ENCODE data around the gene FCN2. TPM values are rescaled to one million over a fixed set of nuclear protein-coding genes. Genes with fewer than 3 reads are reported as not detected.

Gene FCN2
- polyA plus RNA-seq, 2 of the 4 experiments (the other 2 are of a cell fraction), result not detected

GRCh38 chr9:134883040-134883782, 2.6 kb downstream of the FCN2 start (continued):
- TF ChIP-seq ATOH8 (CRISPR knock-in tag; IDR thresholded peaks at IDR 0.05; ENCODE audit: low read depth), result no peak

GRCh38 chr9:134884492-134884891, 3.9 kb downstream of the FCN2 start:
- H3K27ac ChIP-seq, result no peak overlapping the region

GRCh38 chr9:134885001-134885678, 4.5 kb downstream of the FCN2 start:
- DNase-seq (ENCODE audit: low read depth in 1 of 2, low spot score in 1 of 2) (no peak), FAIRE-seq (no peak), ATAC-seq (no peak)
- Histone ChIP-seq H3K4me3 (no peak overlapping the region), H3K9me3 (no peaks in the 10 kb centered on the region), H3K4me2 (no peak overlapping the region), H3K27ac (no peak overlapping the region), H3K4me1 (no peaks in the 10 kb centered on the region)
- ChIA-PET POLR2A (no interaction called here), CTCF (no interaction called here)
- no peak for TF ChIP-seq HES2 (IDR thresholded peaks at IDR 0.05)
- TF ChIP-seq ELK1 (IDR thresholded peaks at IDR 0.05; ENCODE audit: low read depth, low read length), result no peak
- TF ChIP-seq JUNB (IDR thresholded peaks at IDR 0.05), result no peak
- TF ChIP-seq SREBF2 (IDR thresholded peaks at IDR 0.05), result no peak
- TF ChIP-seq HOXB5 (CRISPR knock-in tag; IDR thresholded peaks at IDR 0.05), result no peak
- TF ChIP-seq RNF2 (IDR thresholded peaks at IDR 0.05; ENCODE audit: borderline replicate concordance, low read depth), result no peak
- TF ChIP-seq ZSCAN20 (CRISPR knock-in tag; IDR thresholded peaks at IDR 0.05), result no peak
- TF ChIP-seq JUN (IDR thresholded peaks at IDR 0.05), result no peak
- no peak for TF ChIP-seq GATA3 (IDR thresholded peaks at IDR 0.05; ENCODE audit: borderline replicate concordance)
- no peak for TF ChIP-seq PBX3 (IDR thresholded peaks at IDR 0.05)
- TF ChIP-seq EHMT2 (IDR thresholded peaks at IDR 0.05; ENCODE audit: low read depth), result no peak
- TF ChIP-seq CEBPB (IDR thresholded peaks at IDR 0.05), result no peak
- no peak for TF ChIP-seq POLR2AphosphoS2 (conservative IDR thresholded peaks at IDR 0.05; ENCODE audit: low read length)
- no peak for TF ChIP-seq EHF (CRISPR knock-in tag; IDR thresholded peaks at IDR 0.05)
- no peak for TF ChIP-seq MAZ (IDR thresholded peaks at IDR 0.05; ENCODE audit: borderline replicate concordance, low read depth, low read length)
- 68% methylated on average over 16 of the region's 22 CpGs for WGBS (ENCODE audit: missing lambda C conversion rate)

More at GRCh38 chr9:134884492-134884891, 3.9 kb downstream of the FCN2 start:
- DNase-seq (ENCODE audit: low read depth in 1 of 2, low spot score in 1 of 2), result no peak
- TF ChIP-seq MAFK (IDR thresholded peaks at IDR 0.05; ENCODE audit: partially characterized antibody), result no peak
- no peak for TF ChIP-seq KDM1A (IDR thresholded peaks at IDR 0.05; ENCODE audit: low read depth)
- TF ChIP-seq CHD4 (IDR thresholded peaks at IDR 0.05; ENCODE audit: borderline replicate concordance), result no peak
- no peak for TF ChIP-seq ZC3H11A (IDR thresholded peaks at IDR 0.05)
- no peak for TF ChIP-seq EHMT2 (IDR thresholded peaks at IDR 0.05; ENCODE audit: low read depth)
- no peak for TF ChIP-seq KDM5A (IDR thresholded peaks at IDR 0.05)
- TF ChIP-seq MAX (IDR thresholded peaks at IDR 0.05), result no peak
- no peak for TF ChIP-seq RFX5 (IDR thresholded peaks at IDR 0.05)
- TF ChIP-seq BHLHE40 (IDR thresholded peaks at IDR 0.05; ENCODE audit: low read depth, low read length), result no peak
- no peak for TF ChIP-seq E2F6 (IDR thresholded peaks at IDR 0.05; ENCODE audit: borderline replicate concordance, low read depth)
- TF ChIP-seq SMC3 (IDR thresholded peaks at IDR 0.05), result no peak
- no peak for TF ChIP-seq ESRRA (IDR thresholded peaks at IDR 0.05; ENCODE audit: borderline replicate concordance, low read length)
- no peak for TF ChIP-seq TFCP2L1 (CRISPR knock-in tag; IDR thresholded peaks at IDR 0.05)
- TF ChIP-seq JUN (IDR thresholded peaks at IDR 0.05), result no peak
- no peak for TF ChIP-seq HDAC2 (IDR thresholded peaks at IDR 0.05)
- no peak for TF ChIP-seq EHF (CRISPR knock-in tag; IDR thresholded peaks at IDR 0.05)
- CTCF ChIA-PET, result no interaction called here
- no peak for ATAC-seq
- POLR2A ChIA-PET, result no interaction called here
- WGBS (ENCODE audit: missing lambda C conversion rate), result 45% methylated on average over 8 of the region's 8 CpGs
- H3K4me1 ChIP-seq, result no peaks in the 10 kb centered on the region
- no peak overlapping the region for H3K4me2 ChIP-seq
- no peaks in the 10 kb centered on the region for H3K9me3 ChIP-seq
- FAIRE-seq, result no peak
- H3K4me3 ChIP-seq, result no peak overlapping the region

Data from A549 (cell line).